Colon (tissue), 2 donors: Measurements from ENCODE around the gene FGF12.
"Not testable (repeated sequence)": the region's sequence is repeated elsewhere in the genome, so short reads cannot be mapped to it uniquely, and the experiment has no call there.

Source experiments
- FAIRE-seq: peaks from 2 replicates; lab custom pipeline; 2012; peaks lifted over from hg19 to GRCh38; lab: Jason Lieb, UNC
- donor health status: control.
- donor health status: control.

Gene FGF12

GRCh38 chr3:192577811-192578210 lies 149.5 kb downstream of the FGF12 start:
- FAIRE-seq: no peak

GRCh38 chr3:192577271-192577670 lies 150.1 kb downstream of the FGF12 start:
- FAIRE-seq: no peak

- FAIRE-seq: not testable (repeated sequence)
Measured at GRCh38 chr3:192576704-192577103, 150.6 kb downstream of the FGF12 start.

- no peak for FAIRE-seq
Measured at GRCh38 chr3:192575879-192576506, 151.3 kb downstream of the FGF12 start.

GRCh38 chr3:192573240-192573639 lies 154.1 kb downstream of the FGF12 start:
- no peak for FAIRE-seq

GRCh38 chr3:192570821-192571791 lies 156.2 kb downstream of the FGF12 start:
- no peak for FAIRE-seq

GRCh38 chr3:192570315-192570714 lies 157.0 kb downstream of the FGF12 start:
- no peak for FAIRE-seq

- peak; percentile 31 for FAIRE-seq
Measured at GRCh38 chr3:192566706-192567290, 160.5 kb downstream of the FGF12 start.

- no peak for FAIRE-seq
Measured at GRCh38 chr3:192564611-192565010, 162.7 kb downstream of the FGF12 start.

GRCh38 chr3:192563417-192563816 lies 163.9 kb downstream of the FGF12 start:
- FAIRE-seq: no peak

- no peak for FAIRE-seq
Measured at GRCh38 chr3:192553707-192554106, 173.6 kb downstream of the FGF12 start.

- no peak for FAIRE-seq
Measured at GRCh38 chr3:192550356-192550755, 177.0 kb downstream of the FGF12 start.

- FAIRE-seq: no peak
Measured at GRCh38 chr3:192545333-192545732, 182.0 kb downstream of the FGF12 start.

GRCh38 chr3:192543163-192543562 lies 184.2 kb downstream of the FGF12 start:
- FAIRE-seq: no peak

- no peak for FAIRE-seq
Measured at GRCh38 chr3:192516820-192517219, 210.5 kb downstream of the FGF12 start.

GRCh38 chr3:192515664-192516045 lies 211.7 kb downstream of the FGF12 start:
- no peak for FAIRE-seq

- FAIRE-seq: no peak
Measured at GRCh38 chr3:192514754-192515663, 212.3 kb downstream of the FGF12 start.

- FAIRE-seq: no peak
Measured at GRCh38 chr3:192514081-192514753, 213.1 kb downstream of the FGF12 start.

GRCh38 chr3:192505731-192506130 lies 221.6 kb downstream of the FGF12 start:
- FAIRE-seq: no peak

GRCh38 chr3:192501401-192501800 lies 225.9 kb downstream of the FGF12 start:
- no peak for FAIRE-seq

- no peak for FAIRE-seq
Measured at GRCh38 chr3:192496905-192497587, 230.3 kb downstream of the FGF12 start.
